ENCODE measurements around the gene MRPS18A.

Gene MRPS18A

GRCh38 chr6:43671801-43672690 lies 15.5 kb downstream of the MRPS18A start:
- Histone ChIP-seq H3F3A (ENCODE audit: low read depth) (no peaks in the 10 kb centered on the region), H4K20me1 (ENCODE audit: insufficient read depth, low read length, poor library complexity, severe bottlenecking) (no peaks in the 10 kb centered on the region), H3K79me2 (ENCODE audit: insufficient read depth, low read length) (no peaks in the 10 kb centered on the region), H3K4me3 (ENCODE audit: low read length, poor library complexity, severe bottlenecking) (no peak overlapping the region), H3K27me3 (ENCODE audit: insufficient read depth, low read length, poor library complexity, severe bottlenecking) (no peaks in the 10 kb centered on the region), H3K9me3 (ENCODE audit: insufficient read depth, low read depth, low read length) (no peaks in the 10 kb centered on the region), H3K36me3 (ENCODE audit: insufficient read depth, low read length) (peaks cover 59% of the 10 kb centered on the region; the same call in 1 of the 2 replicates), H3K9me2 (replicated peaks; ENCODE audit: low read depth, low read length) (no peaks in the 10 kb centered on the region), H2AFZ (ENCODE audit: low read length) (no peak overlapping the region), H3K4me2 (ENCODE audit: low read depth, low read length, poor library complexity, severe bottlenecking) (no peak overlapping the region), H3K9ac (ENCODE audit: low read depth, low read length, poor library complexity, severe bottlenecking) (no peak overlapping the region), H3K4me1 (ENCODE audit: insufficient read depth, low read length, poor library complexity, severe bottlenecking) (peaks cover 3% of the 10 kb centered on the region)
- TF ChIP-seq EZH2phosphoT487 (IDR thresholded peaks at IDR 0.05; ENCODE audit: borderline replicate concordance) (no peak), CTCF (conservative IDR thresholded peaks at IDR 0.05; ENCODE audit: low read length) (no peak)

- H3F3A ChIP-seq (ENCODE audit: low read depth) = no peaks in the 10 kb centered on the region
- no peak overlapping the region for H2AFZ ChIP-seq (ENCODE audit: low read length)
- H3K4me3 ChIP-seq (ENCODE audit: low read length, poor library complexity, severe bottlenecking) = no peak overlapping the region
- H3K4me1 ChIP-seq (ENCODE audit: insufficient read depth, low read length, poor library complexity, severe bottlenecking) = peaks cover 3% of the 10 kb centered on the region
- H3K79me2 ChIP-seq (ENCODE audit: insufficient read depth, low read length) = no peaks in the 10 kb centered on the region
- TF ChIP-seq EZH2phosphoT487 (IDR thresholded peaks at IDR 0.05; ENCODE audit: borderline replicate concordance) = no peak
- no peak for TF ChIP-seq CTCF (conservative IDR thresholded peaks at IDR 0.05; ENCODE audit: low read length)
- H3K9ac ChIP-seq (ENCODE audit: low read depth, low read length, poor library complexity, severe bottlenecking) = no peak overlapping the region
- H3K4me2 ChIP-seq (ENCODE audit: low read depth, low read length, poor library complexity, severe bottlenecking) = no peak overlapping the region
- no peaks in the 10 kb centered on the region for H3K9me3 ChIP-seq (ENCODE audit: insufficient read depth, low read depth, low read length)
- H4K20me1 ChIP-seq (ENCODE audit: insufficient read depth, low read length, poor library complexity, severe bottlenecking) = no peaks in the 10 kb centered on the region
- H3K36me3 ChIP-seq (ENCODE audit: insufficient read depth, low read length) = peaks cover 51% of the 10 kb centered on the region; the same call in 1 of the 2 replicates
- H3K9me2 ChIP-seq (replicated peaks; ENCODE audit: low read depth, low read length) = no peaks in the 10 kb centered on the region
- no peaks in the 10 kb centered on the region for H3K27me3 ChIP-seq (ENCODE audit: insufficient read depth, low read length, poor library complexity, severe bottlenecking)
Measured at GRCh38 chr6:43671011-43671800, 16.4 kb downstream of the MRPS18A start.

GRCh38 chr6:43670623-43670986 lies 17.0 kb downstream of the MRPS18A start:
- Histone ChIP-seq H3K27me3 (ENCODE audit: insufficient read depth, low read length, poor library complexity, severe bottlenecking) (no peaks in the 10 kb centered on the region), H4K20me1 (ENCODE audit: insufficient read depth, low read length, poor library complexity, severe bottlenecking) (no peaks in the 10 kb centered on the region), H3K4me1 (ENCODE audit: insufficient read depth, low read length, poor library complexity, severe bottlenecking) (peaks cover 3% of the 10 kb centered on the region), H3K4me2 (ENCODE audit: low read depth, low read length, poor library complexity, severe bottlenecking) (no peak overlapping the region), H3K9ac (ENCODE audit: low read depth, low read length, poor library complexity, severe bottlenecking) (no peak overlapping the region), H3K9me3 (ENCODE audit: insufficient read depth, low read depth, low read length) (no peaks in the 10 kb centered on the region), H3K36me3 (ENCODE audit: insufficient read depth, low read length) (peaks cover 46% of the 10 kb centered on the region; the same call in 1 of the 2 replicates), H3F3A (ENCODE audit: low read depth) (no peaks in the 10 kb centered on the region), H3K9me2 (replicated peaks; ENCODE audit: low read depth, low read length) (no peaks in the 10 kb centered on the region), H3K4me3 (ENCODE audit: low read length, poor library complexity, severe bottlenecking) (no peak overlapping the region), H3K79me2 (ENCODE audit: insufficient read depth, low read length) (no peaks in the 10 kb centered on the region), H2AFZ (ENCODE audit: low read length) (no peak overlapping the region)
- no peak for TF ChIP-seq EZH2phosphoT487 (IDR thresholded peaks at IDR 0.05; ENCODE audit: borderline replicate concordance)

All from Loucy (cell line).